ENCODE data around the gene PDZD2. TPM values are rescaled to one million over a fixed set of nuclear protein-coding genes. Genes with fewer than 3 reads are reported as not detected.

PDZD2 gene
- total RNA-seq, 4 donors from 2014 or later: 13.7 to 26.7 (median 24.1) TPM

DNA sequence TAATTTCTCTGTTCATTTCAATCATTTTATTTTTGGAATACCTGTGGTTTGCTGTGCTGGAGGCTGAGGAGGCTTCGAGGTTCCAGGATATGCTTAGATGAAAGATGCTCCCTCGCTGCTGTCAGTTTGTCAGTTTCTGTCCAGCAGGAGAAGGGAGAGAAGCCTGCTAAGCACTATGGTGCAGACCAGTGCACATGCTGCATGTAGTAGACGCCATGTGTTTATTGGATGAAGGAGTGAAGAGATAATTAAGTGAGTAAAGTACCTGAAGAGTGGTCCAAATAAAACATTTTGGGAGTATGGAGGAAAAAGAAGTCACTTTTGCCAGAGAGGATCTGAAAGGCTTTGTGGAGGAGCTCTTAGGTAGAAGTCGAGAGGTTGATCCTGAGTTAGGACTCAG is 2.1 kb downstream of the PDZD2 start:
- TF ChIP-seq POLR2A (IDR thresholded peaks at IDR 0.05): no peak
- TF ChIP-seq, protein P1, sequence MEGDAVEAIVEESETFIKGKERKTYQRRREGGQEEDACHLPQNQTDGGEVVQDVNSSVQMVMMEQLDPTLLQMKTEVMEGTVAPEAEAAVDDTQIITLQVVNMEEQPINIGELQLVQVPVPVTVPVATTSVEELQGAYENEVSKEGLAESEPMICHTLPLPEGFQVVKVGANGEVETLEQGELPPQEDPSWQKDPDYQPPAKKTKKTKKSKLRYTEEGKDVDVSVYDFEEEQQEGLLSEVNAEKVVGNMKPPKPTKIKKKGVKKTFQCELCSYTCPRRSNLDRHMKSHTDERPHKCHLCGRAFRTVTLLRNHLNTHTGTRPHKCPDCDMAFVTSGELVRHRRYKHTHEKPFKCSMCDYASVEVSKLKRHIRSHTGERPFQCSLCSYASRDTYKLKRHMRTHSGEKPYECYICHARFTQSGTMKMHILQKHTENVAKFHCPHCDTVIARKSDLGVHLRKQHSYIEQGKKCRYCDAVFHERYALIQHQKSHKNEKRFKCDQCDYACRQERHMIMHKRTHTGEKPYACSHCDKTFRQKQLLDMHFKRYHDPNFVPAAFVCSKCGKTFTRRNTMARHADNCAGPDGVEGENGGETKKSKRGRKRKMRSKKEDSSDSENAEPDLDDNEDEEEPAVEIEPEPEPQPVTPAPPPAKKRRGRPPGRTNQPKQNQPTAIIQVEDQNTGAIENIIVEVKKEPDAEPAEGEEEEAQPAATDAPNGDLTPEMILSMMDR (IDR thresholded peaks at IDR 0.05): no peak
- Histone ChIP-seq H3K27me3 (peaks cover 0 to 29% (median 0%) of the 10 kb centered on the region in 4 donors), H3K4me1 (peaks cover 5 to 24% (median 12%) of the 10 kb centered on the region in 3 donors), H3K27ac (no peak overlapping the region), H3K9me3 (no peaks in the 10 kb centered on the region), H3K36me3 (no peaks in the 10 kb centered on the region), H3K4me3 (no peak overlapping the region)
- intact Hi-C loops (cut with DNase I): no loop called here
- DNase-seq: no peak
- 80 to 88% methylated on average over 4 of the region's 4 CpGs for WGBS, 2 donors

DNA sequence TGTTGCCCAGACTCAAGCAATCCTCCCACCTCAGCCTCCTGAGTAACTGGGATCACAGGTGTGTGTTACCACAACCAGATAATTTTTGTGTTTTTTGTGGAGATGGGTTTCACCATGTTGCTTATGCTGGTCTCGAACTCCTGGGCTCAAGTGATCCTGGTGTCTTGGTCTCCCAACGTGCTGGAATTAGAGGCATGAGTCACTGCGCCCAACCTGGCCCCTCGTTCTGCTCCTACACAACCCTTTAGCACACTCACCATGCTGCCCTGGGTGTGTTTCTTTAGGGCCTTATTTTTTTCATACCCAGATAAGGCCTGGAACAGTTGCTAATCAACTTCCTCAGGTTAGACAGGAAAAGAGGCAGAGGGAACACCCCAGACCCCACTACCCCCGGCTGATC is 2.6 kb downstream of the PDZD2 start:
- Histone ChIP-seq H3K27me3 (peaks cover 0 to 29% (median 0%) of the 10 kb centered on the region in 4 donors), H3K9me3 (no peaks in the 10 kb centered on the region), H3K27ac (no peak overlapping the region), H3K4me1 (peaks cover 5 to 24% (median 12%) of the 10 kb centered on the region in 3 donors), H3K36me3 (no peaks in the 10 kb centered on the region), H3K4me3 (no peak overlapping the region)
- WGBS, 2 donors: 81 to 92% methylated on average over 4 of the region's 5 CpGs
- intact Hi-C loops (cut with DNase I): no loop called here
- DNase-seq: no peak
- TF ChIP-seq, protein P1 (IDR thresholded peaks at IDR 0.05): no peak

DNA sequence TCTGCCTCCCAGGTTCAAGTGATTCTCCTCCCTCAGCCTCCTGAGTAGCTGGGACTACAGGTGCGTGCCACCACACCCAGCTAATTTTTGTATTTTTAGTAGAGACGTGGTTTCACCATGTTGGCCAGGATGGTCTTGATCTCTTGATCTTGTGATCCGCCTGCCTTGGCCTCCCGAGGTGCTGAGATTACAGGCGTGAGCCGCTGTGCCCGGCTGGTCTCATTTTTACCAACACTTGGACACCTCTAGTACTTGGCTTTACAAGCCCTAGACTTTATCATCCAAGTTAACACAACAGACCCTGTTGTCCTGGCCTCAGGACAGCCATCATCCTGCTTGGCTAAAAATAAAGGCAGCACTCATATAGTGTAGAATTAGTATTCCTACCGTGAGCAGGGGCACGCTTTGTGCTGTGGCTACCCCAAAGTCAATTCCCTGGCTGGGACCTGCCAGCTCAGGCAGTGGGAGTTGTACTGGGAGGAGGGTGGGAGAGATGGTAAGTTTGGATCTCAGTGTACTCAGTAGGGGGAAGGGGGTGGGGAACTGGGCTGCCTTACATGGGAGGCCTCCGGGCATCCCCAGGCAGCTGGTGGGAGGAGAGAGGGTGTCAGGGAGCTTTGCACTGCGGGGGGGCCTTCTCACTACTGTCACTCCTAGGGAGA is 6.6 kb downstream of the PDZD2 start:
- intact Hi-C loops (cut with DNase I): no loop called here
- H3K36me3 ChIP-seq: no peaks in the 10 kb centered on the region
- no peaks in the 10 kb centered on the region for H3K4me1 ChIP-seq
- no peak overlapping the region for H3K27ac ChIP-seq
- no peak overlapping the region for H3K4me3 ChIP-seq
- TF ChIP-seq POLR2A (IDR thresholded peaks at IDR 0.05): no peak
- TF ChIP-seq, protein P1 (IDR thresholded peaks at IDR 0.05): no peak
- no peaks in the 10 kb centered on the region for H3K9me3 ChIP-seq
- peaks cover 0 to 2% (median 0%) of the 10 kb centered on the region in 4 donors for H3K27me3 ChIP-seq
- 71 to 78% methylated on average over 6 to 7 of the region's 11 CpGs for WGBS, 2 donors
- no peak for DNase-seq

DNA sequence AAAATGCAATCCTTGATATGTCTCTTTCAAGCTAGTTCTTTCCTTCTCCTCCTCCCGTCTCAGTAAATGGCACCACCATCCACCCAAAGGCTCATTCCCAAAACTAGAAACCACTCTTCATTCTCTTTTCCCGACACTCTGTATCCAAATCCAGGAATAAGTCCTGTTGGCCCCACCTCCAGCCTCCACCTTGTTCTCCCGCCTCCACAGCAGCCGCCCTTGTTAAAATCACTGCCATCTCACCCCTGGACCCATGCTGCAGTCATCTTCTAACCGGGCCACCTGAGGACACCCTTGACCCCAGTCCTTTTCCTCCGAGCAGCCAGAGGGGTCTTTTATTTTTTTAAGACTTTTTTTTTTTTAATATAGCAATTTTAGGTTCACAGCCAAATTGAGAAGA is 9.4 kb downstream of the PDZD2 start:
- H3K9me3 ChIP-seq: no peaks in the 10 kb centered on the region
- DNase-seq: no peak
- no peak overlapping the region for H3K4me3 ChIP-seq
- TF ChIP-seq, protein P1 (IDR thresholded peaks at IDR 0.05): no peak
- no peak for TF ChIP-seq POLR2A (IDR thresholded peaks at IDR 0.05)
- 90 to 92% methylated on average over 6 of the region's 6 CpGs for WGBS, 2 donors
- no peak overlapping the region for H3K27ac ChIP-seq
- no peaks in the 10 kb centered on the region for H3K36me3 ChIP-seq
- no peaks in the 10 kb centered on the region for H3K27me3 ChIP-seq
- intact Hi-C loops (cut with DNase I): no loop called here
- no peaks in the 10 kb centered on the region for H3K4me1 ChIP-seq

DNA sequence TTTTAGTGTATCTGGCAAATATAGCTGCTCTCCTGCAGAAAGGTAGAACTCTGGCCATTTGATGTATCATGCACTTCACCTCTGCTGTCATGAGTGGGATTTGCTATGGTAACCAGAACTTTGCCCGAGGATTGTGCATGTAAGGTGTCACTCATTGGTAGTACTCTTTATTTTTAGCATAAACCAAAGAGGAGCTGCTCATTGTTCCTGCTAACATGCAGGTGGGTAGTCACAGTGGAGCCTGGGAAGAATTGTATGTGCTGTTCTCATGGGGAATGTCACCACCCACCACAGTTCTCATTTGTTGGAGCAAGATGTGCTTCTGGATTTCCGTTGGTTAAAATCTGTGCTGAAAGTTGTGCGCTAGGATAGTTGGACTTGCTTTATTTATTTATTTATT is 12.3 kb downstream of the PDZD2 start:
- Histone ChIP-seq H3K36me3 (no peaks in the 10 kb centered on the region), H3K27ac (no peak overlapping the region), H3K4me3 (no peak overlapping the region), H3K27me3 (peaks cover 0 to 5% (median 0%) of the 10 kb centered on the region in 4 donors), H3K9me3 (no peaks in the 10 kb centered on the region), H3K4me1 (no peaks in the 10 kb centered on the region)
- no peak for DNase-seq
- intact Hi-C loops (cut with DNase I): no loop called here
- WGBS, 2 donors: 81 to 82% methylated on average over 3 of the region's 3 CpGs
- no peak for TF ChIP-seq POLR2A (IDR thresholded peaks at IDR 0.05)
- TF ChIP-seq, protein P1 (IDR thresholded peaks at IDR 0.05): no peak
